MCF 10A (cell line): Measurements from ENCODE around the gene IRAK2. TPM values are rescaled to one million over a fixed set of nuclear protein-coding genes. Genes with fewer than 3 reads are reported as not detected.
A peak's percentile ranks its signal among the peaks of the same experiment; 100 is the strongest.

Experiments used
- BruUV-seq: library from RNA; stranded (reverse); fragments of 400-500 nt; replicated peaks from 2 replicates; lab custom pipeline; 2021; lab: Mats Ljungman, UMichigan
- CTCF ChIA-PET: fragments of 300-600 bp; sonication (Branson Sonifier 250); formaldehyde crosslinking; extraction: SDS; loops from one replicate; lab custom pipeline; 2021; ENCODE audit warnings: antibody characterized with exemption, inconsistent platforms; lab: Yijun Ruan, JAX
- POLR2A ChIA-PET: fragments of 300-600, 350-650 bp; sonication (Branson Sonifier 250); formaldehyde crosslinking; extraction: SDS; loops from one replicate; lab custom pipeline; 2020; ENCODE audit warnings: antibody characterized with exemption, inconsistent platforms; lab: Yijun Ruan, JAX
- DNase-seq: peaks from one replicate; pipeline ENCODE4 v3.0.0-alpha.2; 2018; ENCODE audit not compliant: unreplicated experiment
- H3K27ac Mint-ChIP-seq: one replicate; pipeline ENCODE4 v1.8.0; 2022; ENCODE audit warnings: mild to moderate bottlenecking, low read depth, mixed read lengths; ENCODE audit not compliant: unreplicated experiment
- H3K27me3 Mint-ChIP-seq: one replicate; pipeline ENCODE4 v1.8.0; 2022; ENCODE audit warnings: mixed read lengths; ENCODE audit not compliant: insufficient read depth, unreplicated experiment
- H3K36me3 Mint-ChIP-seq: one replicate; pipeline ENCODE4 v1.8.0; 2022; ENCODE audit warnings: mild to moderate bottlenecking, moderate library complexity, mixed read lengths; ENCODE audit not compliant: insufficient read depth, unreplicated experiment
- H3K4me1 Mint-ChIP-seq: one replicate; pipeline ENCODE4 v1.8.0; 2022; ENCODE audit warnings: mixed read lengths; ENCODE audit not compliant: insufficient read depth, unreplicated experiment
- H3K4me3 Mint-ChIP-seq: one replicate; pipeline ENCODE4 v1.8.0; 2022; ENCODE audit warnings: mild to moderate bottlenecking, moderate library complexity, mixed read lengths; ENCODE audit not compliant: unreplicated experiment
- H3K9me3 Mint-ChIP-seq: one replicate; pipeline ENCODE4 v1.8.0; 2022; ENCODE audit warnings: mixed read lengths; ENCODE audit not compliant: unreplicated experiment
- intact Hi-C: fragments of 100-400 bp; cut with micrococcal nuclease; formaldehyde crosslinking; loops from 2 replicates; pipeline ENCODE4 v1.14.1; 2022
- total RNA-seq: library from RNA; stranded (reverse); gene quantifications from 2 replicates; pipeline ENCODE4 v1.2.3, GENCODE V29; 2022
- TF ChIP-seq, protein P1 (sequence below): fragments of 200-600 bp; IDR thresholded peaks from one replicate; pipeline ENCODE4 v1.8.0; 2022; ENCODE audit warnings: antibody characterized with exemption, mild to moderate bottlenecking; ENCODE audit not compliant: unreplicated experiment

The IRAK2 gene
- total RNA-seq, 1 experiment from 2014 or later, result 6.0 TPM

DNA sequence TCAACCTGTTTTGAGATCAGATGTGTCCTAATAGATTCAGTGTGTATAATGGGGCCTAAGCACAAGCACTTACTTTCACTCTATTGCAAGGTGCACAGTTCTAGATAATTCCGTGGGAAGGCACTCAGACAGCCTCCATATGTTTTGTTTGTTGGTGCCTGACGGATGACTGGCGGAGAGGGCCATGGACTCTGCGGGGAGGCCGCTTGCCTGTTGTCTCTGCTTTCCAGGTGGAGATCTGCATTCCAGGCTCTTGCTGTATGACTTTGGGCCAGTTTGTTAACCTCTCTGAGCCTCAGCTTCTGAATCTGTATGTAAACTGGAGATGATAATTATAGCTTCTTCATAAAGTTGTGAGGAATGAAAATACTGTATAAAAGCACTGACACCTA lies 1.5 kb downstream of the IRAK2 start:
- Mint-ChIP-seq H3K27me3 (no peaks in the 10 kb centered on the region), H3K36me3 (peaks cover 5% of the 10 kb centered on the region), H3K4me1 (no peaks in the 10 kb centered on the region), H3K27ac (no peak overlapping the region), H3K4me3 (peak overlapping the region; percentile 69), H3K9me3 (peaks cover 7% of the 10 kb centered on the region)
- CTCF ChIA-PET, result interaction anchor here (1.6 kb wide), 1 partner anchor 29 kb away, joined by 5 read pairs; no protein-coding TSS in a partner anchor
- TF ChIP-seq, protein P1, sequence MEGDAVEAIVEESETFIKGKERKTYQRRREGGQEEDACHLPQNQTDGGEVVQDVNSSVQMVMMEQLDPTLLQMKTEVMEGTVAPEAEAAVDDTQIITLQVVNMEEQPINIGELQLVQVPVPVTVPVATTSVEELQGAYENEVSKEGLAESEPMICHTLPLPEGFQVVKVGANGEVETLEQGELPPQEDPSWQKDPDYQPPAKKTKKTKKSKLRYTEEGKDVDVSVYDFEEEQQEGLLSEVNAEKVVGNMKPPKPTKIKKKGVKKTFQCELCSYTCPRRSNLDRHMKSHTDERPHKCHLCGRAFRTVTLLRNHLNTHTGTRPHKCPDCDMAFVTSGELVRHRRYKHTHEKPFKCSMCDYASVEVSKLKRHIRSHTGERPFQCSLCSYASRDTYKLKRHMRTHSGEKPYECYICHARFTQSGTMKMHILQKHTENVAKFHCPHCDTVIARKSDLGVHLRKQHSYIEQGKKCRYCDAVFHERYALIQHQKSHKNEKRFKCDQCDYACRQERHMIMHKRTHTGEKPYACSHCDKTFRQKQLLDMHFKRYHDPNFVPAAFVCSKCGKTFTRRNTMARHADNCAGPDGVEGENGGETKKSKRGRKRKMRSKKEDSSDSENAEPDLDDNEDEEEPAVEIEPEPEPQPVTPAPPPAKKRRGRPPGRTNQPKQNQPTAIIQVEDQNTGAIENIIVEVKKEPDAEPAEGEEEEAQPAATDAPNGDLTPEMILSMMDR, result no peak
- BruUV-seq, result no TSS peak
- intact Hi-C loops, result no loop called here
- DNase-seq, result no peak
- POLR2A ChIA-PET, result no interaction called here

DNA sequence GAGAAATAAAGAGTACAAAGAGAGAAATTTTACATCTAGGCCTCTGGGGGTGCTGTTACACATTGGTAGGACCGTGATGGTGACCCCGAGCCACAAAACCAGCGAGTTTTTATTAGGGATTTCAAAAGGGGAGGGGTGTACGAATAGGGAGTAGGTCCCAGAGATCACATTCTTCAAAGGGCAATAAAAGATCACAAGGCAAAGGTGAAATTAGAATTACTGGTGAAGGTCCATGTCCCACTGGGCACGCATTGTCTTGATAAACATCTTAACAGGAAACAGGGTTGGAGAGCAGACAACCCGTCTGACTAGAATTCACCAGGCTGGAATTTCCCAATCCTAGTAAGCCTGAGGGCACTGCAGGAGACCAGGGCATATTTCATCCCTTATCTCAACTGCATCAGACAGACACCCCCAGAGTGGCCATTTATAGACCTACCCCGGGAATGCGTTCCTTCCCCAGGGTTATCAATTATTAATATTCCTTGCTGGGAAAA lies 4.3 kb downstream of the IRAK2 start:
- DNase-seq, result no peak
- Mint-ChIP-seq H3K4me1 (peaks cover 5% of the 10 kb centered on the region), H3K27ac (no peak overlapping the region), H3K27me3 (no peaks in the 10 kb centered on the region), H3K36me3 (peaks cover 5% of the 10 kb centered on the region), H3K4me3 (no peak overlapping the region), H3K9me3 (peaks cover 7% of the 10 kb centered on the region)
- ChIA-PET POLR2A (interaction anchor here (1.1 kb wide), 1 partner anchor 16 kb away, joined by 4 read pairs; no protein-coding TSS in a partner anchor), CTCF (no interaction called here)
- no TSS peak for BruUV-seq
- intact Hi-C loops, result no loop called here
- TF ChIP-seq, protein P1, result no peak

DNA sequence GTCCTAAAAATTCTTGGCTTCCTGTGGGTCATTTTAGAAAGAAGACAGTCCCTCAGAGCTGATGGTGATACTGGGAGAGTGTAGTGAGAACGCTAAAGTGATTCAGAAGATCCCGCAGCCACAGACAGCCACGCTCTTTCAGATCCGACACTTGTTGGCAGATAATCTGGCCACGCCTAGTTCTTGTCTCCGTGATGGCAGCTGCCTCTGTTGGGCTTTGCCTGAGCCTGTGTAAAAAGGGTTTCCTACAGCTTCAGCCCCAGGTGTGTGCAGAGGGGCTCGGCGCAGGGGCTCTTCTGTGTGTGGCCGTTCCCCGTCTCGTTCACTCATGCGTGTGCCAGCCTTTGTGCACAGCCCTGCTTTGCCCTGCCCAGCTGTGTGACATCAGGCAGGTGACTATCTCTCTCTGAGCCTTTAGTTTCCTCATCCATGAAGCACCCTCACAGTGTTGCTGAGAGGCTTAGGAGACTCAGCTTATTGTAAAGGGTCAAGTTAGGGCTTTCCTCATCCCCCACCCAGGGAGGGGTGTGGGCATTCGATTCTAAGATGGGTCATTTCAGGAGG lies 6.3 kb downstream of the IRAK2 start:
- peaks cover 7% of the 10 kb centered on the region for H3K9me3 Mint-ChIP-seq
- DNase-seq, result no peak
- peaks cover 5% of the 10 kb centered on the region for H3K4me1 Mint-ChIP-seq
- peak overlapping the region; percentile 74 for H3K27ac Mint-ChIP-seq
- no peaks in the 10 kb centered on the region for H3K27me3 Mint-ChIP-seq
- ChIA-PET CTCF (interaction anchor here (1.0 kb wide), 1 partner anchor 9 kb away, joined by 3 read pairs; no protein-coding TSS in a partner anchor), POLR2A (interaction anchor here (0.6 to 1.3 kb wide), 3 partner anchors 29 to 119 kb away, joined by 3 read pairs; partner anchors contain the start of gene VHL)
- H3K4me3 Mint-ChIP-seq, result no peak overlapping the region
- peaks cover 5% of the 10 kb centered on the region for H3K36me3 Mint-ChIP-seq
- TF ChIP-seq, protein P1, result no peak
- intact Hi-C loops, result no loop called here
- BruUV-seq, result no TSS peak

DNA sequence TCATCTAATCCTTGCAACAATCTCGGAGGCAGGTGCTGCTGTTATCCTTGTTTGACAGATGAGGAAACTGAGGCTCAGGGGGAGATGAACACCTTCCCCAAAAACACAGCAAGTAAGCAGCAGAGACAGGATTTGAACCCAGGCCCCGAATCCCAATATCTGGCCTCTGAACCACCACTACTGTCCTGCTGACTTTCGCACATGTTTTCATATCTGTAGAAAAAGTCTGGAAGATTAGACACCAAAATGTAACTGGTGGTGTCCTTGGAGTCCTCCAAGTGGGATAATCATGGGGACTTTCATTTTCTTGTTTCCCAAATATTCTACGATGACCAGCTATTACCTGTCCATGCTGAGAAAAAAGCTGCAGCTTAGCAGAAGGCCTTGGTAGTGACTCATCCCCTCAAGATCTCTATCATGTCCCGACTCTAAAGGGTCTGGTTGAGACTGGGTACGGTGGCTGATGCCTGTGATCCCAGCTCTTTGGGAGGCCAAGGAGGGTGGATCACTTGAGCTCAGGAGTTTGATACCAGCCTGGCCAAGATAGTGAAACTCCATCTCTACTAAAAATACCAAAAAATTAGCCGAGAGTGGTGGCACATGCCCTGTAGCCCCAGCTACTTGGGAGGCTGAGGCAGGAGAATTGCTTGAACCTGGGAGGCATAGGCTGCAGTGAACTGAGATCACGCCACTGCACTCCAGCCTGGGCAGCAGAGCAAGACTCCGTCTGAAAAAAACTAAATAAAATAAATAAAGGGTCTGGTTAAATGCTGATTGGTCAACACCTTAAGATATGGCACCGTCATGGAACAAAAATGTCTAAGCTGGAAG lies 8.6 kb downstream of the IRAK2 start:
- intact Hi-C loops, result no loop called here
- H3K27ac Mint-ChIP-seq, result no peak overlapping the region
- ChIA-PET POLR2A (no interaction called here), CTCF (interaction anchor here (0.6 to 2.0 kb wide), 2 partner anchors 8 to 59 kb away, joined by 6 to 7 read pairs; partner anchors contain the start of gene IRAK2)
- no peak overlapping the region for H3K4me3 Mint-ChIP-seq
- H3K36me3 Mint-ChIP-seq, result peaks cover 5% of the 10 kb centered on the region
- H3K9me3 Mint-ChIP-seq, result peaks cover 7% of the 10 kb centered on the region
- TF ChIP-seq, protein P1, result no peak
- peak; percentile 25 for DNase-seq
- BruUV-seq, result no TSS peak
- H3K27me3 Mint-ChIP-seq, result no peaks in the 10 kb centered on the region
- peaks cover 5% of the 10 kb centered on the region for H3K4me1 Mint-ChIP-seq
